IPS-11a (cell line): ENCODE measurements around the gene IGSF6.
"Not testable (repeated sequence)": the region's sequence is repeated elsewhere in the genome, so short reads cannot be mapped to it uniquely, and the experiment has no call there.

Experiments used
- H3K4me3 ChIP-seq: one replicate; pipeline ENCODE4 v1.5.1; 2013; ENCODE audit warnings: low read depth, low read length, control low read depth

IGSF6 gene

GRCh38 chr16:21652453-21652852 lies at the start of gene IGSF6:
TSS of gene IGSF6 (minus strand) at chr16:21652608. CDS start at chr16:21652598, 10 bp downstream.
- no peak within 1 kb of the TSS for H3K4me3 ChIP-seq

- no peak overlapping the region for H3K4me3 ChIP-seq
Measured at GRCh38 chr16:21701271-21701670, 48.9 kb upstream of the IGSF6 start.

GRCh38 chr16:21698169-21699032 lies 46.0 kb upstream of the IGSF6 start:
- no peak overlapping the region for H3K4me3 ChIP-seq

GRCh38 chr16:21697032-21697431 lies 44.6 kb upstream of the IGSF6 start:
- no peak overlapping the region for H3K4me3 ChIP-seq

- H3K4me3 ChIP-seq, result no peak overlapping the region
Measured at GRCh38 chr16:21694609-21695008, 42.2 kb upstream of the IGSF6 start.

- H3K4me3 ChIP-seq, result not testable (repeated sequence)
Measured at GRCh38 chr16:21690967-21691366, 38.6 kb upstream of the IGSF6 start.

GRCh38 chr16:21689107-21689506 lies 36.7 kb upstream of the IGSF6 start:
- no peak overlapping the region for H3K4me3 ChIP-seq

GRCh38 chr16:21685034-21685455 lies 32.6 kb upstream of the IGSF6 start:
- H3K4me3 ChIP-seq, result no peak overlapping the region

GRCh38 chr16:21684199-21684598 lies 31.8 kb upstream of the IGSF6 start:
- no peak overlapping the region for H3K4me3 ChIP-seq

GRCh38 chr16:21683184-21683583 lies 30.8 kb upstream of the IGSF6 start:
- H3K4me3 ChIP-seq, result no peak overlapping the region

GRCh38 chr16:21680714-21681113 lies 28.3 kb upstream of the IGSF6 start:
- not testable (repeated sequence) for H3K4me3 ChIP-seq

- not testable (repeated sequence) for H3K4me3 ChIP-seq
Measured at GRCh38 chr16:21674456-21674855, 22.0 kb upstream of the IGSF6 start.

- H3K4me3 ChIP-seq, result no peak overlapping the region
Measured at GRCh38 chr16:21673469-21673868, 21.1 kb upstream of the IGSF6 start.

- H3K4me3 ChIP-seq, result no peak overlapping the region
Measured at GRCh38 chr16:21667575-21667974, 15.2 kb upstream of the IGSF6 start.

- no peak overlapping the region for H3K4me3 ChIP-seq
Measured at GRCh38 chr16:21666772-21667171, 14.4 kb upstream of the IGSF6 start.

GRCh38 chr16:21664801-21665492 lies 12.5 kb upstream of the IGSF6 start:
- H3K4me3 ChIP-seq, result no peak overlapping the region

- H3K4me3 ChIP-seq, result peak within 1 kb of the TSS; percentile 8
Measured at GRCh38 chr16:21663889-21664647, 11.7 kb upstream of the IGSF6 start, which contains the start of gene OTOA. TSS of gene OTOA (plus strand) at chr16:21663968. CDS start at chr16:21678515, 14,547 bp downstream.

GRCh38 chr16:21659124-21659523 lies 6.7 kb upstream of the IGSF6 start:
- no peak overlapping the region for H3K4me3 ChIP-seq

GRCh38 chr16:21656795-21657768 lies 4.7 kb upstream of the IGSF6 start:
- no peak overlapping the region for H3K4me3 ChIP-seq

GRCh38 chr16:21654881-21655280 lies 2.5 kb upstream of the IGSF6 start:
- H3K4me3 ChIP-seq, result no peak overlapping the region
